ENCODE measurements around the gene STH.

The STH gene

GRCh38 chr17:46028981-46029565, 30.0 kb downstream of the STH start:
- no peaks in the 10 kb centered on the region for H3K79me2 ChIP-seq
- peaks cover 6% of the 10 kb centered on the region for H3K4me1 ChIP-seq
- no peak for TF ChIP-seq CTCF (IDR thresholded peaks at IDR 0.05)
- H3K4me2 ChIP-seq (ENCODE audit: low read length), result no peak overlapping the region
- H3K9ac ChIP-seq, result no peak overlapping the region
- no peak overlapping the region for H2AFZ ChIP-seq
- H3K36me3 ChIP-seq (ENCODE audit: control insufficient read depth, insufficient read depth, low read length), result no peaks in the 10 kb centered on the region
- no peaks in the 10 kb centered on the region for H3K27me3 ChIP-seq (ENCODE audit: control insufficient read depth, insufficient read depth, low read length)
- H3K27ac ChIP-seq, result no peak overlapping the region
- H3K4me3 ChIP-seq (ENCODE audit: low read depth, low read length), result no peak overlapping the region
- no peaks in the 10 kb centered on the region for H3K9me3 ChIP-seq (ENCODE audit: control insufficient read depth, low read length)

GRCh38 chr17:46029627-46030026, 30.6 kb downstream of the STH start:
- Histone ChIP-seq H3K4me1 (peaks cover 6% of the 10 kb centered on the region), H2AFZ (no peak overlapping the region), H3K4me3 (ENCODE audit: low read depth, low read length) (no peak overlapping the region), H3K36me3 (ENCODE audit: control insufficient read depth, insufficient read depth, low read length) (no peaks in the 10 kb centered on the region), H3K27ac (no peak overlapping the region), H3K27me3 (ENCODE audit: control insufficient read depth, insufficient read depth, low read length) (no peaks in the 10 kb centered on the region), H3K79me2 (no peaks in the 10 kb centered on the region), H3K9ac (no peak overlapping the region), H3K9me3 (ENCODE audit: control insufficient read depth, low read length) (no peaks in the 10 kb centered on the region), H3K4me2 (ENCODE audit: low read length) (no peak overlapping the region)
- no peak for TF ChIP-seq CTCF (IDR thresholded peaks at IDR 0.05)

GRCh38 chr17:46030752-46031151, 31.7 kb downstream of the STH start:
- TF ChIP-seq CTCF (IDR thresholded peaks at IDR 0.05), result no peak
- H3K27ac ChIP-seq, result no peak overlapping the region

GRCh38 chr17:46031440-46031839, 32.4 kb downstream of the STH start:
- H3K36me3 ChIP-seq (ENCODE audit: control insufficient read depth, insufficient read depth, low read length), result no peaks in the 10 kb centered on the region
- peaks cover 6% of the 10 kb centered on the region for H3K4me1 ChIP-seq

More at GRCh38 chr17:46030752-46031151, 31.7 kb downstream of the STH start:
- Histone ChIP-seq H3K4me1 (peaks cover 6% of the 10 kb centered on the region), H3K27me3 (ENCODE audit: control insufficient read depth, insufficient read depth, low read length) (no peaks in the 10 kb centered on the region), H3K9me3 (ENCODE audit: control insufficient read depth, low read length) (no peaks in the 10 kb centered on the region), H3K79me2 (no peaks in the 10 kb centered on the region), H3K4me3 (ENCODE audit: low read depth, low read length) (no peak overlapping the region), H3K9ac (no peak overlapping the region), H3K36me3 (ENCODE audit: control insufficient read depth, insufficient read depth, low read length) (no peaks in the 10 kb centered on the region), H2AFZ (no peak overlapping the region), H3K4me2 (ENCODE audit: low read length) (no peak overlapping the region)

More at GRCh38 chr17:46031440-46031839, 32.4 kb downstream of the STH start:
- Histone ChIP-seq H3K9me3 (ENCODE audit: control insufficient read depth, low read length) (no peaks in the 10 kb centered on the region), H3K9ac (no peak overlapping the region), H2AFZ (no peak overlapping the region), H3K4me2 (ENCODE audit: low read length) (no peak overlapping the region), H3K79me2 (no peaks in the 10 kb centered on the region), H3K4me3 (ENCODE audit: low read depth, low read length) (no peak overlapping the region), H3K27me3 (ENCODE audit: control insufficient read depth, insufficient read depth, low read length) (no peaks in the 10 kb centered on the region), H3K27ac (no peak overlapping the region)
- no peak for TF ChIP-seq CTCF (IDR thresholded peaks at IDR 0.05)
